GM19468 (cell line): Measurements from ENCODE around the gene C17orf78.
"Not testable (repeated sequence)": the region's sequence is repeated elsewhere in the genome, so short reads cannot be mapped to it uniquely, and the experiment has no call there.

Experiments
- ATAC-seq: cut with Tn5 transposase; IDR thresholded peaks from one replicate; pipeline ENCODE4 v1.9.1; 2021; ENCODE audit warnings: mild to moderate bottlenecking, moderate library complexity, moderate number of reproducible peaks; ENCODE audit not compliant: unreplicated experiment; ENCODE audit errors: extremely low read depth

The C17orf78 gene

GRCh38 chr17:37430051-37430627 lies 54.4 kb downstream of the C17orf78 start:
- no peak for ATAC-seq

- ATAC-seq = no peak
Observed at GRCh38 chr17:37432671-37433070, 56.9 kb downstream of the C17orf78 start.

- ATAC-seq = no peak
Observed at GRCh38 chr17:37438141-37438540, 62.4 kb downstream of the C17orf78 start.

GRCh38 chr17:37440424-37440823 lies 64.6 kb downstream of the C17orf78 start:
- ATAC-seq = no peak

- ATAC-seq = not testable (repeated sequence)
Observed at GRCh38 chr17:37441369-37442014, 65.7 kb downstream of the C17orf78 start.
